Liver (tissue), 9 donors: ENCODE results near the gene STAG3. TPM values are rescaled to one million over a fixed set of nuclear protein-coding genes. Genes with fewer than 3 reads are reported as not detected.

Source experiments
- DNase-seq: peaks from one replicate; pipeline ENCODE4 v3.0.0-alpha.2; 2017; ENCODE audit warnings: low spot score
- H3K27ac ChIP-seq, 2 donors: one replicate each; pipeline ENCODE4 v1.7.0; 2013; ENCODE audit warnings: inconsistent platforms in 2 of 2, low read length in 2 of 2, control low read depth in 1 of 2, low read depth in 1 of 2, mild to moderate bottlenecking in 1 of 2
- H3K27me3 ChIP-seq, 4 donors: one replicate each; pipeline versions ENCODE4 v1.6.1 to v1.7.0; 2013; ENCODE audit warnings: low read length in 3 of 4, inconsistent platforms in 1 of 4, mild to moderate bottlenecking in 1 of 4, moderate library complexity in 1 of 4; ENCODE audit not compliant: control insufficient read depth in 4 of 4, insufficient read depth in 4 of 4
- H3K36me3 ChIP-seq, 4 donors: one replicate each; pipeline versions ENCODE4 v1.6.1 to v1.7.0; 2013; ENCODE audit warnings: low read length in 3 of 4, mild to moderate bottlenecking in 3 of 4, low read depth in 1 of 4, moderate library complexity in 1 of 4; ENCODE audit not compliant: control insufficient read depth in 4 of 4, insufficient read depth in 3 of 4
- H3K4me1 ChIP-seq, 4 donors: one replicate each; pipeline versions ENCODE4 v1.6.1 to v1.7.0; 2013; ENCODE audit warnings: low read length in 3 of 4, mild to moderate bottlenecking in 3 of 4, moderate library complexity in 1 of 4; ENCODE audit not compliant: control insufficient read depth in 4 of 4, insufficient read depth in 4 of 4
- H3K4me3 ChIP-seq, 3 donors: one replicate each; pipeline versions ENCODE4 v1.6.1 to v1.7.0; 2013; ENCODE audit warnings: low read length in 3 of 3, control low read depth in 1 of 3, low read depth in 1 of 3, mild to moderate bottlenecking in 1 of 3
- H3K9ac ChIP-seq, 2 donors: one replicate each; pipeline ENCODE4 v1.7.0; 2013; ENCODE audit warnings: low read length in 2 of 2, mild to moderate bottlenecking in 2 of 2, moderate library complexity in 2 of 2, control low read depth in 1 of 2, low read depth in 1 of 2
- H3K9me3 ChIP-seq, 4 donors: one replicate each; pipeline versions ENCODE4 v1.6.1 to v1.7.0; 2013; ENCODE audit warnings: low read length in 3 of 4; ENCODE audit not compliant: control insufficient read depth in 4 of 4
- ATF3 ChIP-seq: IDR thresholded peaks from 2 replicates; pipeline ENCODE4 v1.6.1; 2016; ENCODE audit warnings: antibody characterized with exemption
- EGR1 ChIP-seq, 2 donors: IDR thresholded peaks; 2 replicates each; pipeline ENCODE4 v1.6.1; 2016 to 2018; ENCODE audit warnings: antibody characterized with exemption in 2 of 2, low read depth in 2 of 2
- FOXA1 ChIP-seq: IDR thresholded peaks from 2 replicates; pipeline ENCODE4 v1.6.1; 2016; ENCODE audit warnings: antibody characterized with exemption
- FOXA2 ChIP-seq: IDR thresholded peaks from 2 replicates; pipeline ENCODE4 v1.6.1; 2016; ENCODE audit warnings: antibody characterized with exemption
- GABPA ChIP-seq, 2 donors: IDR thresholded peaks in 1 of 2; conservative IDR thresholded peaks in 1 of 2; 2 replicates each; pipeline ENCODE4 v1.6.1; 2016; ENCODE audit warnings: antibody characterized with exemption in 2 of 2, mild to moderate bottlenecking in 1 of 2, moderate library complexity in 1 of 2
- HNF4A ChIP-seq, 2 donors: conservative IDR thresholded peaks; 2 replicates each; pipeline ENCODE4 v1.6.1; 2016; ENCODE audit warnings: antibody characterized with exemption in 2 of 2, mild to moderate bottlenecking in 2 of 2
- HNF4G ChIP-seq: IDR thresholded peaks from 2 replicates; pipeline ENCODE4 v1.6.1; 2016; ENCODE audit warnings: antibody characterized with exemption
- NR2F2 ChIP-seq: IDR thresholded peaks from 2 replicates; pipeline ENCODE4 v1.6.1; 2016; ENCODE audit warnings: antibody characterized with exemption
- RAD21 ChIP-seq, 2 donors: IDR thresholded peaks; 2 replicates each; pipeline ENCODE4 v1.6.1; 2016; ENCODE audit warnings: antibody characterized with exemption in 2 of 2, mild to moderate bottlenecking in 2 of 2
- RXRA ChIP-seq, 2 donors: IDR thresholded peaks; 2 replicates each; pipeline ENCODE4 v1.6.1; 2017 to 2018; ENCODE audit warnings: antibody characterized with exemption in 2 of 2, mild to moderate bottlenecking in 1 of 2
- SP1 ChIP-seq: IDR thresholded peaks from 2 replicates; pipeline ENCODE4 v1.6.1; 2018; ENCODE audit warnings: antibody characterized with exemption, mild to moderate bottlenecking
- TAF1 ChIP-seq: conservative IDR thresholded peaks from 2 replicates; pipeline ENCODE4 v1.6.1; 2016; ENCODE audit warnings: antibody characterized with exemption, mild to moderate bottlenecking
- YY1 ChIP-seq: IDR thresholded peaks from 2 replicates; pipeline ENCODE4 v1.6.1; 2016; ENCODE audit warnings: antibody characterized with exemption, mild to moderate bottlenecking
- ZBTB33 ChIP-seq: IDR thresholded peaks from 2 replicates; pipeline ENCODE4 v1.6.1; 2016; ENCODE audit warnings: antibody characterized with exemption
- WGBS: extraction: QIAGEN DNeasy Blood & Tissue Kit; methylation state at CpG from one replicate; pipeline ENCODE4 v1.1.7; 2013; 5-methylcytosine and 5-hydroxymethylcytosine counted together
- polyA plus RNA-seq, 2 donors: library from polyadenylated mRNA; stranded (reverse) in 1 of 2; unstranded in 1 of 2; fragments of 200-250 nt in 1 of 2; fragments of >200 nt in 1 of 2; fragmentation: Nextera tagmentation in 1 of 2; extraction: Ambion mirVana in 1 of 2; gene quantifications; one replicate each; pipeline versions ENCODE4 v1.2.1 to v1.2.3, GENCODE V29; 2013 to 2015
- total RNA-seq, 2 donors: library from RNA; depleted of rRNA; stranded (reverse); fragments of >200 nt; gene quantifications; one replicate each; pipeline ENCODE4 v1.2.3, GENCODE V29; 2014
- TF ChIP-seq, protein P1 (sequence below): IDR thresholded peaks from 2 replicates; pipeline ENCODE4 v1.6.1; 2016; ENCODE audit warnings: antibody characterized with exemption
- TF ChIP-seq, protein P2 (sequence below): fragments of 150-350 bp; IDR thresholded peaks from 2 replicates; pipeline ENCODE4 v1.5.1; 2017; ENCODE audit warnings: improper control_type of control experiment, low read depth, low read length; ENCODE audit not compliant: missing input control
- TF ChIP-seq, protein P3 (sequence below): IDR thresholded peaks from 2 replicates; pipeline ENCODE4 v1.6.1; 2016; ENCODE audit warnings: antibody characterized with exemption, mild to moderate bottlenecking
- donor health status: healthy.
- donor health status: healthy.
- donor health status: healthy.
- donor health status: healthy.
- donor health status: healthy.

STAG3 gene
- total and polyA plus RNA-seq, 4 donors: 0.28 to 7.0 (median 3.2) TPM

DNA sequence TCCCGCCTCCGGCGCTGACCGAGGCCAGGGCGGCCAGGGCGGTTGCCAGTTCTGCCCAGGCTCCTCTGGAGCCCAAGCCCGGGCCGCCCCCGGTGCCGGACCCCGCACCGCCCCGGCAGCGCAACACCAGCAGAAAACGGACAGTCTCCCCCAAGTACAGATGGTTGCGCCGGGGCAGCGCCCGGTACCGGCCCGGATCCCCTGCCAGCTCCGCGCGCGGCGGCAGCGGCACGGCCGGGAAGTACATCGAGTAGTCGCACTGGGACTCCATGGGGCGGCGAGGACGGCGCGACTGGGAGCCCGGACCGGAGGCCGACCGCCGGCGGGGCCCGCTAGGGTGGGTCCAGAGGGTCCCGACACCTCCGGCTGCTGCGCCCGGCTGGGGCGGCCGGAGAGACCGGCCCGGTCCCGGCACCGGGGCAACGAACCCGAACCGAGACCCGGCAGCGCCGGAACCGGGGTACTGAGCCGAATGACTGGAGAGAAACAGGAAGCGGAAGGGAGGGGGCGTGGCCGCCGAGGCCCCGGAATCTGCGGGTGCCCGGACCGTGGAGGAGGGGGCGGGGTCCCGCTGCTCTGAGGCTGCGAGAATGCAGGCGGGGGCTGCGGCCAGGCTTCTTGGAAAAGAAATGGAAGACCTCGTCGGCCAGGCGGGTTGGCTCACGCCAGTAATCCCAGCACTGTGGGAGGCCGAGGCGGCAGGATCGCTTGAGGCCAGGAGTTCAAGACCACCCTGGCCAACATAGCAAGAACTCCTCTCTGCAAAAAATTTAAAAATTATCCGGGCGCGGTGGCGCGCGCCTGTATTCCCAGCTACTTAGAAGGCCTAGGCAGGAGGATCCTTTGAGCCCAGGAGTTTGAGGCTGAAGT, 19.3 kb upstream of the STAG3 start, which contains the start of gene TRAPPC14:
Gene TRAPPC14, minus strand, starts transcription at position 495 of the 870 bp plus-strand sequence. Its CDS starts 224 bp downstream, at position 271.
- no peaks in the 10 kb centered on the region for H3K9me3 ChIP-seq
- H3K27me3 ChIP-seq: no peaks in the 10 kb centered on the region
- H3K9ac ChIP-seq: peak within 1 kb of the TSS in 1 of 2 donors; percentile 71
- DNase-seq: peak; percentile 87
- no peak for TF ChIP-seq HNF4G
- TF ChIP-seq FOXA2: no peak
- peak; percentile 69 to 89 for TF ChIP-seq GABPA (IDR thresholded peaks at IDR 0.05 in 1 of 2, conservative IDR thresholded peaks at IDR 0.05 in 1 of 2)
- peak in 1 of 2 donors; percentile 15 for TF ChIP-seq RAD21 (IDR thresholded peaks at IDR 0.05)
- no peak for TF ChIP-seq ATF3
- TF ChIP-seq HNF4A (conservative IDR thresholded peaks at IDR 0.05): no peak
- no peak for TF ChIP-seq TAF1
- TF ChIP-seq SP1: peak; percentile 31
- no peak for TF ChIP-seq EGR1 (IDR thresholded peaks at IDR 0.05; ENCODE audit: low read depth in 2 of 2)
- no peak for TF ChIP-seq RXRA (IDR thresholded peaks at IDR 0.05)
- no peak for TF ChIP-seq NR2F2
- no peak for TF ChIP-seq ZBTB33
- TF ChIP-seq YY1: no peak
- TF ChIP-seq, protein P1, sequence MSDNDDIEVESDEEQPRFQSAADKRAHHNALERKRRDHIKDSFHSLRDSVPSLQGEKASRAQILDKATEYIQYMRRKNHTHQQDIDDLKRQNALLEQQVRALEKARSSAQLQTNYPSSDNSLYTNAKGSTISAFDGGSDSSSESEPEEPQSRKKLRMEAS: no peak
- TF ChIP-seq, protein P2, sequence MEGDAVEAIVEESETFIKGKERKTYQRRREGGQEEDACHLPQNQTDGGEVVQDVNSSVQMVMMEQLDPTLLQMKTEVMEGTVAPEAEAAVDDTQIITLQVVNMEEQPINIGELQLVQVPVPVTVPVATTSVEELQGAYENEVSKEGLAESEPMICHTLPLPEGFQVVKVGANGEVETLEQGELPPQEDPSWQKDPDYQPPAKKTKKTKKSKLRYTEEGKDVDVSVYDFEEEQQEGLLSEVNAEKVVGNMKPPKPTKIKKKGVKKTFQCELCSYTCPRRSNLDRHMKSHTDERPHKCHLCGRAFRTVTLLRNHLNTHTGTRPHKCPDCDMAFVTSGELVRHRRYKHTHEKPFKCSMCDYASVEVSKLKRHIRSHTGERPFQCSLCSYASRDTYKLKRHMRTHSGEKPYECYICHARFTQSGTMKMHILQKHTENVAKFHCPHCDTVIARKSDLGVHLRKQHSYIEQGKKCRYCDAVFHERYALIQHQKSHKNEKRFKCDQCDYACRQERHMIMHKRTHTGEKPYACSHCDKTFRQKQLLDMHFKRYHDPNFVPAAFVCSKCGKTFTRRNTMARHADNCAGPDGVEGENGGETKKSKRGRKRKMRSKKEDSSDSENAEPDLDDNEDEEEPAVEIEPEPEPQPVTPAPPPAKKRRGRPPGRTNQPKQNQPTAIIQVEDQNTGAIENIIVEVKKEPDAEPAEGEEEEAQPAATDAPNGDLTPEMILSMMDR: no peak
- no peak for TF ChIP-seq FOXA1
- H3K36me3 ChIP-seq: peaks cover 2 to 28% (median 11%) of the 10 kb centered on the region in 4 donors
- H3K4me3 ChIP-seq: peak within 1 kb of the TSS; percentile 77 to 95 (median 83)
- 1% methylated on average over 87 of the region's 87 CpGs for WGBS
- peak within 1 kb of the TSS; percentile 84 to 92 for H3K27ac ChIP-seq
- H3K4me1 ChIP-seq: peaks cover 3 to 17% (median 10%) of the 10 kb centered on the region in 4 donors

DNA sequence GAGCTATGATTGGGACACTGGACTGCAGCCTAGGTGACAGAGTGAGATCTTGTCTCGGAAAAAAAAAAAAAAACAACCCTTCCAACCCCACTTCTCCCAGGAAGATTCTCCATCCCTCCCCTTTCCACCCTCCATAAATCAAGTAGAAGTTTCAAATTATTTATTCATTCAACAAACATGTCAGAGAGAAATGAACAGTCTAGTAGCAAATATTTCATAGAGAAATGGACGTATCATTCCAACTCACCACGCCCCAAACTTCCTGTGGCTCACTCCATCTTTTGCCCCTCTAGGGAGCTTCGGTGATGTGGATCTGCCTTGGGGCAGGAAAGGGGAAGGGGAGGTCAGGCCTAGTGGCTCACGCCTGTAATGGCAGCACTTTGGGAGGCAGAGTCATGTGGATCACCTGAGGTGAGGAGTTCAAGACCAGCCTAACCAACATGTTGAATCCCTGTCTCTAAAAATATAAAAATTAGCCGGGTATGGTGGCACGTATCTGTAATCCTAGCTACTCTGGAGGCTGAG, 18.6 kb upstream of the STAG3 start:
- WGBS: 74% methylated on average over 7 of the region's 7 CpGs
- Histone ChIP-seq H3K27me3 (no peaks in the 10 kb centered on the region), H3K4me3 (peak overlapping the region; percentile 77 to 95 (median 83)), H3K36me3 (peaks cover 2 to 21% (median 6%) of the 10 kb centered on the region in 4 donors), H3K9ac (no peak overlapping the region), H3K4me1 (peaks cover 3 to 17% (median 10%) of the 10 kb centered on the region in 4 donors), H3K27ac (peak overlapping the region in 1 of 2 donors; percentile 84), H3K9me3 (no peaks in the 10 kb centered on the region)
- TF ChIP-seq RAD21 (IDR thresholded peaks at IDR 0.05): no peak
- TF ChIP-seq, protein P3, sequence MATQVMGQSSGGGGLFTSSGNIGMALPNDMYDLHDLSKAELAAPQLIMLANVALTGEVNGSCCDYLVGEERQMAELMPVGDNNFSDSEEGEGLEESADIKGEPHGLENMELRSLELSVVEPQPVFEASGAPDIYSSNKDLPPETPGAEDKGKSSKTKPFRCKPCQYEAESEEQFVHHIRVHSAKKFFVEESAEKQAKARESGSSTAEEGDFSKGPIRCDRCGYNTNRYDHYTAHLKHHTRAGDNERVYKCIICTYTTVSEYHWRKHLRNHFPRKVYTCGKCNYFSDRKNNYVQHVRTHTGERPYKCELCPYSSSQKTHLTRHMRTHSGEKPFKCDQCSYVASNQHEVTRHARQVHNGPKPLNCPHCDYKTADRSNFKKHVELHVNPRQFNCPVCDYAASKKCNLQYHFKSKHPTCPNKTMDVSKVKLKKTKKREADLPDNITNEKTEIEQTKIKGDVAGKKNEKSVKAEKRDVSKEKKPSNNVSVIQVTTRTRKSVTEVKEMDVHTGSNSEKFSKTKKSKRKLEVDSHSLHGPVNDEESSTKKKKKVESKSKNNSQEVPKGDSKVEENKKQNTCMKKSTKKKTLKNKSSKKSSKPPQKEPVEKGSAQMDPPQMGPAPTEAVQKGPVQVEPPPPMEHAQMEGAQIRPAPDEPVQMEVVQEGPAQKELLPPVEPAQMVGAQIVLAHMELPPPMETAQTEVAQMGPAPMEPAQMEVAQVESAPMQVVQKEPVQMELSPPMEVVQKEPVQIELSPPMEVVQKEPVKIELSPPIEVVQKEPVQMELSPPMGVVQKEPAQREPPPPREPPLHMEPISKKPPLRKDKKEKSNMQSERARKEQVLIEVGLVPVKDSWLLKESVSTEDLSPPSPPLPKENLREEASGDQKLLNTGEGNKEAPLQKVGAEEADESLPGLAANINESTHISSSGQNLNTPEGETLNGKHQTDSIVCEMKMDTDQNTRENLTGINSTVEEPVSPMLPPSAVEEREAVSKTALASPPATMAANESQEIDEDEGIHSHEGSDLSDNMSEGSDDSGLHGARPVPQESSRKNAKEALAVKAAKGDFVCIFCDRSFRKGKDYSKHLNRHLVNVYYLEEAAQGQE: no peak
- DNase-seq: no peak
